ENCODE data around the gene AKAP13.

AKAP13 gene

GRCh38 chr15:85498471-85498870 is 118.1 kb downstream of the AKAP13 start:
- Histone ChIP-seq H3K9ac (ENCODE audit: low read depth, low read length, poor library complexity) (no peak overlapping the region), H3K27me3 (ENCODE audit: control insufficient read depth in 3 of 3, insufficient read depth in 3 of 3, low read depth in 1 of 3, low read length in 3 of 3) (no peaks in the 10 kb centered on the region), H3K4me1 (ENCODE audit: control insufficient read depth in 2 of 2, insufficient read depth in 1 of 2, low read depth in 1 of 2, low read length in 2 of 2) (peaks cover 15 to 18% of the 10 kb centered on the region in 2 donors), H3K36me3 (replicated peaks in 1 of 2; ENCODE audit: control insufficient read depth in 2 of 2, insufficient read depth in 2 of 2, low read length in 2 of 2) (no peaks in the 10 kb centered on the region), H3K4ac (ENCODE audit: low read length) (no peak overlapping the region), H3K18ac (ENCODE audit: low read length) (no peak overlapping the region), H3K4me3 (ENCODE audit: low read length in 2 of 2) (no peak overlapping the region), H2BK120ac (ENCODE audit: low read depth, low read length) (no peak overlapping the region), H3K4me2 (ENCODE audit: insufficient read depth, low read length, poor library complexity, severe bottlenecking) (no peak overlapping the region), H4K91ac (ENCODE audit: low read depth, low read length, poor library complexity) (no peak overlapping the region), H2AK5ac (ENCODE audit: low read depth, low read length) (no peak overlapping the region), H2BK5ac (ENCODE audit: low read length) (no peak overlapping the region), H2BK12ac (ENCODE audit: low read length) (no peak overlapping the region), H3K9me3 (replicated peaks in 1 of 2; ENCODE audit: control insufficient read depth in 2 of 2, insufficient read depth in 1 of 2, low read depth in 1 of 2, low read length in 2 of 2) (no peaks in the 10 kb centered on the region), H3K79me1 (ENCODE audit: low read depth, low read length) (no peaks in the 10 kb centered on the region), H3K27ac (replicated peaks; ENCODE audit: low read length) (no peak overlapping the region), H3K14ac (ENCODE audit: low read length) (no peak overlapping the region), H2AFZ (ENCODE audit: low read length) (no peak overlapping the region), H3K23ac (ENCODE audit: low read depth, low read length, poor library complexity) (no peak overlapping the region), H4K8ac (ENCODE audit: low read depth, low read length) (no peak overlapping the region), H2BK15ac (ENCODE audit: low read length) (no peak overlapping the region)
- no peak for DNase-seq (ENCODE audit: low spot score)
- WGBS, 2 donors (ENCODE audit: extremely low coverage in 2 of 2, insufficient read length in 2 of 2, insufficient replicate concordance in 1 of 2): no CpG with 5 or more reads among the region's 6 CpGs

- WGBS, 2 donors (ENCODE audit: extremely low coverage in 2 of 2, insufficient read length in 2 of 2, insufficient replicate concordance in 1 of 2): no CpG with 5 or more reads among the region's 7 CpGs
- Histone ChIP-seq H3K4ac (ENCODE audit: low read length) (no peak overlapping the region), H3K27ac (replicated peaks; ENCODE audit: low read length) (no peak overlapping the region)
These were observed 119.0 kb downstream of the AKAP13 start for GRCh38 chr15:85499371-85499887.

DNA sequence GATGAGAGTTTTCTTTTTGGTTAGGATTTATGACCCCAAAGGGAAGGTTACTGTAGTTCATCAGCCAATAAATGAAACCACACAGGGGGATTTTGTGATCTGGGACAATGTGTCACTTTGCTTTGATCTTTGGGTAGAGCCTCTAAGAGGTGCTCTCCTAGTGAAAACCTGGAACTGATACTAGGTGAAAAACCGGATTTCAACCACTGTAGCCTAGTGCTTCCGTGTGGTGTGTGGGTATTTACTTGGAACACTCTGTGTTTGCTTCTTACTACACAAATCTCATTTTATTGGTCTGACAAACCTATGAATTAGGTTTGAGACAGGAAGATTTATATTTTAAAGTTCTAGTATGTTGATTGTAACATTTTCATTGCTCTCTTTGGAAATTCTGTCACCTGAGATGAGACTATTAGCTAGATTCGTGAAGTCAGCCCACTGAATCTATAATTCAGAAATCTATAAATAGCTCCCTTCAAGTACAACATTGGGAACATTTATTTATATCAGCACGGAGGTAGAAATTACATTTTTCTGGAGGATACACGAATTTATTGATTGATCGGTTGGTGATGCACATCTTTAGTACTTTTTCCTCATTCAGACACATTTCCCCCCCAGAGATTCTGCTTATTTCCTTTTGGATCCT is 119.8 kb downstream of the AKAP13 start:
- no peak overlapping the region for H3K18ac ChIP-seq (ENCODE audit: low read length)
- no peak overlapping the region for H3K4ac ChIP-seq (ENCODE audit: low read length)
- H4K8ac ChIP-seq (ENCODE audit: low read depth, low read length): no peak overlapping the region
- DNase-seq (ENCODE audit: low spot score): no peak
- H2AFZ ChIP-seq (ENCODE audit: low read length): no peak overlapping the region
- H4K91ac ChIP-seq (ENCODE audit: low read depth, low read length, poor library complexity): no peak overlapping the region
- H3K9ac ChIP-seq (ENCODE audit: low read depth, low read length, poor library complexity): no peak overlapping the region
- H3K23ac ChIP-seq (ENCODE audit: low read depth, low read length, poor library complexity): no peak overlapping the region
- no peak overlapping the region for H2AK5ac ChIP-seq (ENCODE audit: low read depth, low read length)
- no peak overlapping the region for H2BK5ac ChIP-seq (ENCODE audit: low read length)
- H3K27me3 ChIP-seq (ENCODE audit: control insufficient read depth in 3 of 3, insufficient read depth in 3 of 3, low read depth in 1 of 3, low read length in 3 of 3): no peaks in the 10 kb centered on the region
- H3K79me1 ChIP-seq (ENCODE audit: low read depth, low read length): no peaks in the 10 kb centered on the region
- H3K4me2 ChIP-seq (ENCODE audit: insufficient read depth, low read length, poor library complexity, severe bottlenecking): no peak overlapping the region
- no peak overlapping the region for H3K14ac ChIP-seq (ENCODE audit: low read length)
- H3K4me3 ChIP-seq (ENCODE audit: low read length in 2 of 2): no peak overlapping the region
- no peak overlapping the region for H2BK15ac ChIP-seq (ENCODE audit: low read length)
- H2BK120ac ChIP-seq (ENCODE audit: low read depth, low read length): no peak overlapping the region
- H3K27ac ChIP-seq (replicated peaks; ENCODE audit: low read length): no peak overlapping the region
- WGBS, 2 donors (ENCODE audit: extremely low coverage in 2 of 2, insufficient read length in 2 of 2, insufficient replicate concordance in 1 of 2): no CpG with 5 or more reads among the region's 6 CpGs
- no peaks in the 10 kb centered on the region for H3K36me3 ChIP-seq (replicated peaks in 1 of 2; ENCODE audit: control insufficient read depth in 2 of 2, insufficient read depth in 2 of 2, low read length in 2 of 2)
- no peaks in the 10 kb centered on the region for H3K9me3 ChIP-seq (replicated peaks in 1 of 2; ENCODE audit: control insufficient read depth in 2 of 2, insufficient read depth in 1 of 2, low read depth in 1 of 2, low read length in 2 of 2)
- H3K4me1 ChIP-seq (ENCODE audit: control insufficient read depth in 2 of 2, insufficient read depth in 1 of 2, low read depth in 1 of 2, low read length in 2 of 2): peaks cover 13 to 20% of the 10 kb centered on the region in 2 donors
- no peak overlapping the region for H2BK12ac ChIP-seq (ENCODE audit: low read length)

More at GRCh38 chr15:85499371-85499887, 119.0 kb downstream of the AKAP13 start:
- Histone ChIP-seq H2AK5ac (ENCODE audit: low read depth, low read length) (no peak overlapping the region), H4K91ac (ENCODE audit: low read depth, low read length, poor library complexity) (no peak overlapping the region), H3K79me1 (ENCODE audit: low read depth, low read length) (no peaks in the 10 kb centered on the region), H3K36me3 (replicated peaks in 1 of 2; ENCODE audit: control insufficient read depth in 2 of 2, insufficient read depth in 2 of 2, low read length in 2 of 2) (no peaks in the 10 kb centered on the region), H3K23ac (ENCODE audit: low read depth, low read length, poor library complexity) (no peak overlapping the region), H4K8ac (ENCODE audit: low read depth, low read length) (no peak overlapping the region), H2AFZ (ENCODE audit: low read length) (no peak overlapping the region), H2BK12ac (ENCODE audit: low read length) (no peak overlapping the region), H3K4me2 (ENCODE audit: insufficient read depth, low read length, poor library complexity, severe bottlenecking) (no peak overlapping the region), H3K27me3 (ENCODE audit: control insufficient read depth in 3 of 3, insufficient read depth in 3 of 3, low read depth in 1 of 3, low read length in 3 of 3) (no peaks in the 10 kb centered on the region), H3K18ac (ENCODE audit: low read length) (no peak overlapping the region), H3K4me3 (ENCODE audit: low read length in 2 of 2) (no peak overlapping the region), H2BK15ac (ENCODE audit: low read length) (no peak overlapping the region), H3K4me1 (ENCODE audit: control insufficient read depth in 2 of 2, insufficient read depth in 1 of 2, low read depth in 1 of 2, low read length in 2 of 2) (peaks cover 14 to 18% of the 10 kb centered on the region in 2 donors), H3K14ac (ENCODE audit: low read length) (no peak overlapping the region), H3K9ac (ENCODE audit: low read depth, low read length, poor library complexity) (no peak overlapping the region), H3K9me3 (replicated peaks in 1 of 2; ENCODE audit: control insufficient read depth in 2 of 2, insufficient read depth in 1 of 2, low read depth in 1 of 2, low read length in 2 of 2) (no peaks in the 10 kb centered on the region), H2BK5ac (ENCODE audit: low read length) (no peak overlapping the region), H2BK120ac (ENCODE audit: low read depth, low read length) (no peak overlapping the region)
- DNase-seq (ENCODE audit: low spot score): no peak

GRCh38 chr15:85500729-85501128 is 120.3 kb downstream of the AKAP13 start:
- no peaks in the 10 kb centered on the region for H3K36me3 ChIP-seq (replicated peaks in 1 of 2; ENCODE audit: control insufficient read depth in 2 of 2, insufficient read depth in 2 of 2, low read length in 2 of 2)
- no peak overlapping the region for H3K14ac ChIP-seq (ENCODE audit: low read length)
- H3K27me3 ChIP-seq (ENCODE audit: control insufficient read depth in 3 of 3, insufficient read depth in 3 of 3, low read depth in 1 of 3, low read length in 3 of 3): no peaks in the 10 kb centered on the region
- DNase-seq (ENCODE audit: low spot score): peak; percentile 26
- H3K27ac ChIP-seq (replicated peaks; ENCODE audit: low read length): no peak overlapping the region
- H2BK5ac ChIP-seq (ENCODE audit: low read length): no peak overlapping the region
- H3K4me2 ChIP-seq (ENCODE audit: insufficient read depth, low read length, poor library complexity, severe bottlenecking): no peak overlapping the region
- H3K4ac ChIP-seq (ENCODE audit: low read length): no peak overlapping the region
- H3K4me3 ChIP-seq (ENCODE audit: low read length in 2 of 2): no peak overlapping the region
- no CpG with 5 or more reads among the region's 4 CpGs for WGBS, 2 donors (ENCODE audit: extremely low coverage in 2 of 2, insufficient read length in 2 of 2, insufficient replicate concordance in 1 of 2)
- peaks cover 13 to 20% of the 10 kb centered on the region in 2 donors for H3K4me1 ChIP-seq (ENCODE audit: control insufficient read depth in 2 of 2, insufficient read depth in 1 of 2, low read depth in 1 of 2, low read length in 2 of 2)
- H2AFZ ChIP-seq (ENCODE audit: low read length): no peak overlapping the region
- H3K9ac ChIP-seq (ENCODE audit: low read depth, low read length, poor library complexity): no peak overlapping the region
- H3K18ac ChIP-seq (ENCODE audit: low read length): no peak overlapping the region
- no peak overlapping the region for H2BK12ac ChIP-seq (ENCODE audit: low read length)
- H4K91ac ChIP-seq (ENCODE audit: low read depth, low read length, poor library complexity): no peak overlapping the region
- H2AK5ac ChIP-seq (ENCODE audit: low read depth, low read length): no peak overlapping the region
- H3K9me3 ChIP-seq (replicated peaks in 1 of 2; ENCODE audit: control insufficient read depth in 2 of 2, insufficient read depth in 1 of 2, low read depth in 1 of 2, low read length in 2 of 2): no peaks in the 10 kb centered on the region
- no peak overlapping the region for H2BK15ac ChIP-seq (ENCODE audit: low read length)
- H3K23ac ChIP-seq (ENCODE audit: low read depth, low read length, poor library complexity): no peak overlapping the region
- H2BK120ac ChIP-seq (ENCODE audit: low read depth, low read length): no peak overlapping the region
- H4K8ac ChIP-seq (ENCODE audit: low read depth, low read length): no peak overlapping the region
- H3K79me1 ChIP-seq (ENCODE audit: low read depth, low read length): no peaks in the 10 kb centered on the region

All from neuronal stem cell (in vitro differentiated cells).